ENCODE results near the gene VDAC1. TPM values are rescaled to one million over a fixed set of nuclear protein-coding genes. Genes with fewer than 3 reads are reported as not detected.

VDAC1 gene
- total and polyA plus RNA-seq, 2 of the 8 experiments (the other 6 are each of a cell fraction or from before 2014, with no cell fraction given), result 111 to 301 TPM

DNA sequence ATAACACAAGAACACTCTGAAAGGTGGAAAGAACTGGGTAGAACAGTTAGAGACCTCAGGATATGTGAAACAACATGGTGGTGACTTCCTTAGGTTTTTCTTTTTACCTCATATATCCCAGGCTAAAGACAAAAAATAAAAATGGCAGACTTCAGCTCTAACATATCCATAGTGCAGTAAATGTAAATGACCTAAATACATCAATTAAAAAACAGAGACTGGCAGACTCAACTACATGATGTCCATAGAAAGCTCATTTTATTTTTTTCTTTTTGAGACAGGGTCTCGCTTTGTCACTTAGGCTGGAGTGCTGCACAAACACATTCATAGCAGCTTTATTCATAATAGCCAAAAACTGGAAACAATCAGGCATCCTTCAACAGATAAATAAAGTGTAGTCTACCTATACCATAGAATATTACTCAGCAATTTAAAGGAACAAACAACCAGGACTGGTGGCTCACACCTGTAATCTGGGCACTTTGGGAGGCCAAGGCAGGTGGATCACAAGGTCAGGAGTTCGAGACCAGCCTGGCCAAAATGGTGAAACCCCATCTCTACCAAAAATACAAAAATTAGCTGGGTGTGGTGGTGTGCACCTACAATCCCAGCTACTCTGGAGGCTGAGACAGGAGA lies 41.2 kb downstream of the VDAC1 start (continued):
- TF ChIP-seq, protein P1, sequence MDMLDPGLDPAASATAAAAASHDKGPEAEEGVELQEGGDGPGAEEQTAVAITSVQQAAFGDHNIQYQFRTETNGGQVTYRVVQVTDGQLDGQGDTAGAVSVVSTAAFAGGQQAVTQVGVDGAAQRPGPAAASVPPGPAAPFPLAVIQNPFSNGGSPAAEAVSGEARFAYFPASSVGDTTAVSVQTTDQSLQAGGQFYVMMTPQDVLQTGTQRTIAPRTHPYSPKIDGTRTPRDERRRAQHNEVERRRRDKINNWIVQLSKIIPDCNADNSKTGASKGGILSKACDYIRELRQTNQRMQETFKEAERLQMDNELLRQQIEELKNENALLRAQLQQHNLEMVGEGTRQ (IDR thresholded peaks at IDR 0.05; ENCODE audit: low read length), result no peak
- no peak for TF ChIP-seq GABPA (IDR thresholded peaks at IDR 0.05; ENCODE audit: borderline replicate concordance, insufficient read depth, low read length)
- TF ChIP-seq EP300 (IDR thresholded peaks at IDR 0.05; ENCODE audit: borderline replicate concordance in 1 of 2, low read depth in 2 of 2, low read length in 2 of 2), result no peak
- no peak for TF ChIP-seq YY1 (IDR thresholded peaks at IDR 0.05; ENCODE audit: low read depth, low read length)
- no peak for TF ChIP-seq BACH1 (IDR thresholded peaks at IDR 0.05; ENCODE audit: low read length)
- TF ChIP-seq, protein P2, sequence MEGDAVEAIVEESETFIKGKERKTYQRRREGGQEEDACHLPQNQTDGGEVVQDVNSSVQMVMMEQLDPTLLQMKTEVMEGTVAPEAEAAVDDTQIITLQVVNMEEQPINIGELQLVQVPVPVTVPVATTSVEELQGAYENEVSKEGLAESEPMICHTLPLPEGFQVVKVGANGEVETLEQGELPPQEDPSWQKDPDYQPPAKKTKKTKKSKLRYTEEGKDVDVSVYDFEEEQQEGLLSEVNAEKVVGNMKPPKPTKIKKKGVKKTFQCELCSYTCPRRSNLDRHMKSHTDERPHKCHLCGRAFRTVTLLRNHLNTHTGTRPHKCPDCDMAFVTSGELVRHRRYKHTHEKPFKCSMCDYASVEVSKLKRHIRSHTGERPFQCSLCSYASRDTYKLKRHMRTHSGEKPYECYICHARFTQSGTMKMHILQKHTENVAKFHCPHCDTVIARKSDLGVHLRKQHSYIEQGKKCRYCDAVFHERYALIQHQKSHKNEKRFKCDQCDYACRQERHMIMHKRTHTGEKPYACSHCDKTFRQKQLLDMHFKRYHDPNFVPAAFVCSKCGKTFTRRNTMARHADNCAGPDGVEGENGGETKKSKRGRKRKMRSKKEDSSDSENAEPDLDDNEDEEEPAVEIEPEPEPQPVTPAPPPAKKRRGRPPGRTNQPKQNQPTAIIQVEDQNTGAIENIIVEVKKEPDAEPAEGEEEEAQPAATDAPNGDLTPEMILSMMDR (IDR thresholded peaks at IDR 0.05; ENCODE audit: control extremely low read depth in 1 of 3, insufficient read depth in 1 of 3, low read depth in 1 of 3, low read length in 3 of 3), result no peak
- TF ChIP-seq SUZ12 (IDR thresholded peaks at IDR 0.05; ENCODE audit: low read length), result no peak

All from H1 (cell line).